M059J (cell line): ENCODE data around the gene MPEG1. TPM values are rescaled to one million over a fixed set of nuclear protein-coding genes. Genes with fewer than 3 reads are reported as not detected.

Experiments used
- DNase-seq: peaks from one replicate; pipeline ENCODE4 v3.0.0-alpha.2; 2012; ENCODE audit warnings: low read depth
- total RNA-seq: library from RNA; depleted of rRNA; stranded (reverse); fragments of >200 nt; shearing (Covaris generic); gene quantifications from 2 replicates; pipeline ENCODE4 v1.2.3, GENCODE V29; 2014; rRNA removed

The MPEG1 gene
- not detected in 2 replicates for total RNA-seq

GRCh38 chr11:59212744-59213631 is at the start of gene MPEG1:
Gene MPEG1, minus strand, starts transcription at chr11:59212927. Its CDS starts 62 bp downstream, at chr11:59212865.
- DNase-seq, result no peak

GRCh38 chr11:59262177-59262818 is 49.6 kb upstream of the MPEG1 start:
- no peak for DNase-seq

GRCh38 chr11:59261150-59261549 is 48.4 kb upstream of the MPEG1 start:
- no peak for DNase-seq

GRCh38 chr11:59259867-59260475 is 47.2 kb upstream of the MPEG1 start:
- DNase-seq, result no peak

GRCh38 chr11:59259047-59259446 is 46.3 kb upstream of the MPEG1 start:
- DNase-seq, result no peak

- DNase-seq, result no peak
Observed at GRCh38 chr11:59255281-59255680, 42.6 kb upstream of the MPEG1 start.

- DNase-seq, result no peak
Observed at GRCh38 chr11:59254286-59254685, 41.6 kb upstream of the MPEG1 start.

- no peak for DNase-seq
Observed at GRCh38 chr11:59253001-59253400, 40.3 kb upstream of the MPEG1 start.

- no peak for DNase-seq
Observed at GRCh38 chr11:59249535-59249934, 36.8 kb upstream of the MPEG1 start.

GRCh38 chr11:59247531-59248227 is 35.0 kb upstream of the MPEG1 start:
- DNase-seq, result no peak

GRCh38 chr11:59243633-59244032 is 30.9 kb upstream of the MPEG1 start:
- no peak for DNase-seq

GRCh38 chr11:59240322-59240721 is 27.6 kb upstream of the MPEG1 start:
- no peak for DNase-seq

- no peak for DNase-seq
Observed at GRCh38 chr11:59226396-59226795, 13.7 kb upstream of the MPEG1 start.

GRCh38 chr11:59225017-59225416 is 12.3 kb upstream of the MPEG1 start:
- no peak for DNase-seq

GRCh38 chr11:59224351-59224928 is 11.7 kb upstream of the MPEG1 start:
- no peak for DNase-seq

- no peak for DNase-seq
Observed at GRCh38 chr11:59223611-59224010, 10.9 kb upstream of the MPEG1 start.

- DNase-seq, result no peak
Observed at GRCh38 chr11:59223177-59223576, 10.4 kb upstream of the MPEG1 start.

- DNase-seq, result no peak
Observed at GRCh38 chr11:59222464-59223060, 9.8 kb upstream of the MPEG1 start.

- peak; percentile 15 for DNase-seq
Observed at GRCh38 chr11:59221441-59221840, 8.7 kb upstream of the MPEG1 start.

GRCh38 chr11:59219836-59220235 is 7.1 kb upstream of the MPEG1 start:
- no peak for DNase-seq

- DNase-seq, result no peak
Observed at GRCh38 chr11:59218893-59219292, 6.2 kb upstream of the MPEG1 start.
